ENCODE data around the gene HRC. TPM values are rescaled to one million over a fixed set of nuclear protein-coding genes. Genes with fewer than 3 reads are reported as not detected.
"Not testable (repeated sequence)": the region's sequence is repeated elsewhere in the genome, so short reads cannot be mapped to it uniquely, and the experiment has no call there.

Gene HRC
- total RNA-seq, 1 experiment from 2014 or later = not detected

GRCh38 chr19:49128545-49129237 lies 26.5 kb downstream of the HRC start:
- no peak for TF ChIP-seq CTCF (IDR thresholded peaks at IDR 0.05; ENCODE audit: unreplicated experiment)
- BruUV-seq (replicated peaks) = no TSS peak
- Mint-ChIP-seq H3K36me3 (ENCODE audit: insufficient read depth, unreplicated experiment) (peaks cover 12% of the 10 kb centered on the region), H3K4me1 (ENCODE audit: insufficient read depth, unreplicated experiment) (peaks cover 10% of the 10 kb centered on the region), H3K27me3 (ENCODE audit: insufficient read depth, unreplicated experiment) (no peaks in the 10 kb centered on the region), H3K9me3 (ENCODE audit: unreplicated experiment) (no peaks in the 10 kb centered on the region), H3K4me3 (ENCODE audit: unreplicated experiment) (peak overlapping the region; percentile 70), H3K27ac (ENCODE audit: low read depth, unreplicated experiment) (peak overlapping the region; percentile 25)
- ChIA-PET CTCF (interaction anchor here (0.5 to 2.9 kb wide), 5 partner anchors 15 to 549 kb away, joined by 3 to 11 read pairs (median 3); partner anchors contain the start of gene LIN7B), POLR2A (interaction anchor here (0.7 to 2.8 kb wide), 7 partner anchors 11 to 136 kb away, joined by 3 to 19 read pairs (median 8); partner anchors contain the start of genes GYS1, LIN7B and RUVBL2)
- no peak for DNase-seq (ENCODE audit: unreplicated experiment)
- intact Hi-C loops (cut with micrococcal nuclease) = no loop called here

GRCh38 chr19:49127674-49128544 lies 27.3 kb downstream of the HRC start:
- H3K27ac Mint-ChIP-seq (ENCODE audit: low read depth, unreplicated experiment) = peak overlapping the region; percentile 25
- CTCF ChIA-PET = interaction anchor here (0.8 to 2.9 kb wide), 3 partner anchors 14 to 121 kb away, joined by 3 to 11 read pairs (median 5); partner anchors contain the start of gene LIN7B
- H3K27me3 Mint-ChIP-seq (ENCODE audit: insufficient read depth, unreplicated experiment) = no peaks in the 10 kb centered on the region
- POLR2A ChIA-PET = interaction anchor here (0.9 to 2.8 kb wide), 9 partner anchors 8 to 360 kb away, joined by 3 to 19 read pairs (median 7); partner anchors contain the start of genes GYS1, LIN7B, RPL13A and RUVBL2
- BruUV-seq (replicated peaks) = no TSS peak
- H3K4me1 Mint-ChIP-seq (ENCODE audit: insufficient read depth, unreplicated experiment) = peaks cover 10% of the 10 kb centered on the region
- H3K36me3 Mint-ChIP-seq (ENCODE audit: insufficient read depth, unreplicated experiment) = peaks cover 12% of the 10 kb centered on the region
- TF ChIP-seq CTCF (IDR thresholded peaks at IDR 0.05; ENCODE audit: unreplicated experiment) = no peak
- peak; percentile 99 for DNase-seq (ENCODE audit: unreplicated experiment)
- no peaks in the 10 kb centered on the region for H3K9me3 Mint-ChIP-seq (ENCODE audit: unreplicated experiment)
- intact Hi-C loops (cut with micrococcal nuclease) = no loop called here
- peak overlapping the region; percentile 70 for H3K4me3 Mint-ChIP-seq (ENCODE audit: unreplicated experiment)

GRCh38 chr19:49127225-49127624 lies 28.0 kb downstream of the HRC start:
- H3K4me3 Mint-ChIP-seq (ENCODE audit: unreplicated experiment); H3K27ac Mint-ChIP-seq (ENCODE audit: low read depth, unreplicated experiment); DNase-seq (ENCODE audit: unreplicated experiment); BruUV-seq (replicated peaks); H3K27me3 Mint-ChIP-seq (ENCODE audit: insufficient read depth, unreplicated experiment); H3K4me1 Mint-ChIP-seq (ENCODE audit: insufficient read depth, unreplicated experiment); H3K9me3 Mint-ChIP-seq (ENCODE audit: unreplicated experiment); H3K36me3 Mint-ChIP-seq (ENCODE audit: insufficient read depth, unreplicated experiment); intact Hi-C loops (cut with micrococcal nuclease): not testable (repeated sequence)
- ChIA-PET CTCF (interaction anchor here (0.6 to 2.9 kb wide), 4 partner anchors 13 to 30 kb away, joined by 3 to 11 read pairs (median 4); partner anchors contain the start of gene LIN7B), POLR2A (interaction anchor here (0.9 to 2.2 kb wide), 7 partner anchors 7 to 360 kb away, joined by 3 to 19 read pairs (median 5); partner anchors contain the start of genes GYS1, LIN7B, RPL13A and RUVBL2)

- H3K36me3 Mint-ChIP-seq (ENCODE audit: insufficient read depth, unreplicated experiment) = peaks cover 11% of the 10 kb centered on the region
- ChIA-PET POLR2A (interaction anchor here (1.4 kb wide), 1 partner anchor 15 kb away, joined by 4 read pairs; no protein-coding TSS in a partner anchor), CTCF (interaction anchor here (0.6 to 2.9 kb wide), 3 partner anchors 13 to 29 kb away, joined by 3 to 11 read pairs (median 5); partner anchors contain the start of gene LIN7B)
- H3K9me3 Mint-ChIP-seq (ENCODE audit: unreplicated experiment) = no peaks in the 10 kb centered on the region
- TF ChIP-seq CTCF (IDR thresholded peaks at IDR 0.05; ENCODE audit: unreplicated experiment) = no peak
- intact Hi-C loops (cut with micrococcal nuclease) = no loop called here
- no peaks in the 10 kb centered on the region for H3K27me3 Mint-ChIP-seq (ENCODE audit: insufficient read depth, unreplicated experiment)
- no TSS peak for BruUV-seq (replicated peaks)
- no peak for DNase-seq (ENCODE audit: unreplicated experiment)
- H3K4me1 Mint-ChIP-seq (ENCODE audit: insufficient read depth, unreplicated experiment) = peaks cover 10% of the 10 kb centered on the region
- no peak overlapping the region for H3K27ac Mint-ChIP-seq (ENCODE audit: low read depth, unreplicated experiment)
- H3K4me3 Mint-ChIP-seq (ENCODE audit: unreplicated experiment) = no peak overlapping the region
Measured at GRCh38 chr19:49126575-49126974, 28.6 kb downstream of the HRC start.

Measured in MCF 10A (cell line).